ENCODE data around the gene TXNDC16.
"Not testable (repeated sequence)": the region's sequence is repeated elsewhere in the genome, so short reads cannot be mapped to it uniquely, and the experiment has no call there.

The TXNDC16 gene

DNA sequence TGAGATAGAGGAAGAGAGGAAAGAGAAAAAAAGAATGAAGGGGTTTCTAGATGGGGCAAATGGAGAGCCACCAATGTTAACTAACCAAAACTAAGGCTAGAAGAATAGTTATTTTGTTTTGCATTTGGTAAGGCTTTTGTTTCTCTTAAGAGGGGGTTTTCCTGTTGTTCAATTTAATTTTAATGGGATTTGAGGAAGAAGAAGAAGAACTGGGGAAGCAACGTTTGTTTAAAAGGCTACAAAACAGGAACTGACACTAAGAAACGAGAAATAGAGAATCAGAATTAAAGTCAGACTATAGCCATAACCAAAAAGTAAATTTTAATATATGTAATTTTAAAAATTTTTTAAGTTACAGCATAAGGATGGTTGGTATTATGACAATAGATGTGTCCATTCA, 13.7 kb downstream of the TXNDC16 start:
- DNase-seq (ENCODE audit: low read depth in 2 of 2), result no peak

DNA sequence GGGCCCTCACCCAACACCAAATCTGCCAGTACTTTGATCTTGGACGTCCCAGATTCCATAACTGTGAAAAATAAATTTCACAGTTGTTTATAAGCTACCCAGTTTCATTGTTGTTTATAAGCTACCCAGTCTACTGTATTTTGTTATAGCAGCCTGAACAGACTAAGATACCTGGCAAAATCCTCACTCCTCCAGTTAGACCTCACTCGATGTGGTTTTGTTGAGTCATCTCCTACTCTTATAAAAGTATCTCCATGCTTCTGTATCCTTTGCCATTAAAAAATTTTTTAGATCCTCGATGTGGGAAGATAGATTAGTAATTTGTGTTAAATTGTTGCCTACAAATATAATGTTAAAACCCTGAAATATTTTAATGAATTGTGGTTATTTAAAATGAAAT, 16.0 kb downstream of the TXNDC16 start:
- no peak for DNase-seq (ENCODE audit: low read depth in 2 of 2)

DNA sequence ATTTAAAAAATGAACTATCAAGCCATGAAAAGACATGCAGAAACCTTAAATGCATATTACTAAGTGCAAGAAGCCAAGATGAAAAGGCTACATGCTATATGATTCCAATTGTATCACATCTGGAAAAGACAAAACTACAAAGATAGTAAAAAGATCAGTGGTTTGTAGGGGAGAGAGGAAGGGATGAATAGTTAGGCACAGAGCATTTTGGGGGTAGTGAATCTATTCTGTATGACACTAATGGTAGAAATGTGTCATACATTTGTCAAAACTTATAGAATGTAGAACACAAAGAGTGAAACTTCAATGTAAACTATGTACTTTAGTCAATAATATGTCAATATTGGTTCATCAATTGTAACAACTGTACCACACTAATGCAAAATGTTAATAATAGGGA, 20.8 kb downstream of the TXNDC16 start:
- no peak for DNase-seq (ENCODE audit: low read depth in 2 of 2)

DNA sequence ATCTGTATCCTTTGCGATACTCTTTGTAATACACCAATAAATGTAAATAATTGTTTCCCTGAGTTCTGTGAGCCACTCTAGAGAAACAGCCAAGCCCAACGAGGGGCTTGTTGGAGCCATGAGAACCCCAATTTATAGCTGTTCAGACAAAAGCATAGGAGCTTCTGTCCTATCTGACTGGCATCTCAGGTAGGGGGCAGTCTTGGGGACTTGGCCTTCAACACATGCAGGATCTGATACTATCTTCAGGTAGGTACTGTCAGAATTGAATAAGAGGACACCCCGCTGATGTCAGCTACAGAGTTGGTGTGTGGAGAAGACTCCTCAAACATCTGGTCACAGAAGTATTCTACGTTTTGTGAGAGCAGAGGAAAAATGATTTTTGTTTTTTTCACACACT, 25.3 kb downstream of the TXNDC16 start:
- no peak for DNase-seq (ENCODE audit: low read depth in 2 of 2)

DNA sequence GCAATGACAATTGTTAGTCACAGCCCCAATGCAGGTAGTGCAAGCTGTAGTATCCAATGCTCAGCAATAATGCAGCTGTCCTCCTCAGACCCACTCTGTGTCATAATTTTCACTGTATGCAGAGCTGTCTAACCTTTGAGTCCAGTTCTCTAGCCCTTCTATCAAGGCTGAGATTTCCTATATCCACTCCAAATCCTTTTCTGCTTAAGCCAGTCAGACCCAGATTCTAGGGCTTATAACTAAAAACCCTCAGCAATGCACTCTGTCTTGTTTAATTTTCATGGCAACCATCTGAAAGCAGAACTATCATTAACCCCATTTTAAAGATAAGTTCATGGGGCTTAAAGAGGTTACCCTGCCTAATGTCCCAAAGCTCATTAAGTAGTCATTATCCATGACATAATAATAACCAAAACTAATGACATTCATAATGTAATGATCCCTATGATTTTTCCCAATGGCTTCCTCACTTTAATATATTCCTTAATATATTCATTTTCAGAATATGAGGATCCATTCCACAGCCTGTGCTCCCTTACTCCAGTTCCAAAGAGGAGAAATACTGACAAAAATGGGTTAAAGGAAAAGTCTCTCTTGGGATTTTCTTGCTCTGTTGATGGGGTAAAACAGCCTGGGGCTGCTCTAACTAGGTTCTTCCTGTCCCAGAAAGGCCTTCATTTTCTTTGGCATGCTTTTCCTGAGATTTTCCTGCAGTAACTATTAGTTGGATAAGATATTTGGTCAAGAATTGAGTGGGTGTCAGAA, 29.5 kb downstream of the TXNDC16 start:
- no peak for DNase-seq (ENCODE audit: low read depth in 2 of 2)

DNA sequence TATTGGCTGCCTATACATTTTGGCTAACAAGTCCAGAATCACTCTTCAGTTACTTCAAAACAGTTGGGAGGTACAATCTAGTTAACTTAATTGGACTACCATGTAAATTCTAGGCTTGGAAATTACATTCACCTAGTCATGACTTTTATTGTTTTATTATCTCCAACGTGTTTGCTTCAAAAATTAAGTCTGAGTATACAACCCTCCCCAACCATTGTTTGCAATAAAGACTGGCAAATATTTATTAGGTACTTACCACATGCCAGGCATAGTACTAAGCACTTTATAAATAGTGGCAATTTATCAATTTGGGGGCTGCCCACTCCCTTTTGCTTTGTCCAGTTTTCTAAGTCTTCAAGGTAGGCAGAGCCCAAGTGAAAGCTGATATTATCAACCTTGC, 30.3 kb downstream of the TXNDC16 start:
- no peak for DNase-seq (ENCODE audit: low read depth in 2 of 2)

DNA sequence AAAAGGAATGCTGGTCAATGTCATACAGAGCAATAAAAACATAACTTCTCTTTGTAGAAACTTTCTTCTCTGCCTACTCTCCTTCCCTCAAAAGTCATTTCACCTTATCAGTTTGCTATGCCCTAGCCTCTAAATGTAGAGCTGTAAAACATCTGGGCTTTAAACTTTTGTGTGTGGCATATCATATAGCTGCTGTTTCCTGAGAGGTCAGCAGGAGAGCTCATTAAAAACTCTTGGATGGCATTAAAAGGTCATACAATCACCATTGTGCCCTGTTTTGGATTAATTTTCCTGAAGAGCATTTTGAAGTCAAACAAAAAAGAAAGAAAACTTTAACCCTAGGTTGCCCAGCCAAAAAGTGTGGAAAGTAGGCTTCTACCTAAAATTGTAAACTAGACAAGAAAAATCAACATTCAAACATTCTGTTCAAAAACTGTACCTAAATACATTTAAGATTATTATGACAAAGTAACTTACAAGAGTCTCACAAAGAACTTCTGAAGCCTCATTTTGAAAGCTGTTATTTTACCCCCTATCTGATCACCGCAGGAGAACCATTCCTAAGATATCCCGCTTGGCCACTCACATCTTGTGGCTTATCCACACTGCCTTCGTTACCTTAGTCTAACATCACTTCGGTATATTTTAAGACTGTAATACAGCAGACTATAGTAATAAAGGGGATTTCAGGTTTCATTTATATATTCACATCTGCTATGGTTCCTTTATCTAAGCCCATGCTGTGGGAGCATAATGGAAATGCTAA, 38.1 kb downstream of the TXNDC16 start:
- DNase-seq (ENCODE audit: low read depth in 2 of 2), result no peak

DNA sequence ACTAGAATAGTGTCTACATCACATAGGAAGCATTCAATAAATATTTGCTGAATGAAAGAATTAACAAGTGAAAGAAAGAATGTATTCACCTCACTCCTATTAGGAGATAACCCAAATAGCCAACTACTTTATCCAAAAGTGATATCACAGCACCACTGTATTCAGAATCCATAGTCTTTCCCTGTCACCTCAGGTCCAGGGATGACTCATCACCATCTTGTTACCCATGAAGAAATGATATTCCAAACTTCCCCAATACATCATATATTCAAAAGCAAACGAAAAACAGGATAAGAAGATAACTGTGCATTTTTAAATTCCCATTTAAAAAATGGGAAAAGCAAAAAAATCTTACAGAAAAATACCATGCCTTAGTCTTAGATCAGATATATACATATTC, 39.1 kb downstream of the TXNDC16 start:
- DNase-seq (ENCODE audit: low read depth in 2 of 2), result no peak

DNA sequence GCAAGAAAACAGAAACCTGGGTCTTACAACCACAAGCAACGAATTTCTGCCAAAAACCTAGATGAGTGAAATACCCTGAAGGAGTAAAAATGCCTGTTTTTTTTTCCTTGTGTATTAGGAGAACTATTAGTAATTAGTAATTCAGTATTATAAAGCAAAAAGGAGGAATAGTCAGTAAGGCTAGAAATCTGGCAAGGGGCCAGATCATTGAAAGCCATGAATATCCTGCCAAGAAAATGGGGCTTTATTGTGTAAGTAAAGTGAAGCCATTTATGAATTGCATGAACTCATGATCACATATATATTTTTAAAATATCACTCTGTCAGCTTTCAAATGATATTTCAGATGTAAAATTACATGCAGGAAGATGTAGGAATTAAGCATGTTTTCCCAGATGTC, 57.9 kb downstream of the TXNDC16 start:
- no peak for DNase-seq (ENCODE audit: low read depth in 2 of 2)

DNA sequence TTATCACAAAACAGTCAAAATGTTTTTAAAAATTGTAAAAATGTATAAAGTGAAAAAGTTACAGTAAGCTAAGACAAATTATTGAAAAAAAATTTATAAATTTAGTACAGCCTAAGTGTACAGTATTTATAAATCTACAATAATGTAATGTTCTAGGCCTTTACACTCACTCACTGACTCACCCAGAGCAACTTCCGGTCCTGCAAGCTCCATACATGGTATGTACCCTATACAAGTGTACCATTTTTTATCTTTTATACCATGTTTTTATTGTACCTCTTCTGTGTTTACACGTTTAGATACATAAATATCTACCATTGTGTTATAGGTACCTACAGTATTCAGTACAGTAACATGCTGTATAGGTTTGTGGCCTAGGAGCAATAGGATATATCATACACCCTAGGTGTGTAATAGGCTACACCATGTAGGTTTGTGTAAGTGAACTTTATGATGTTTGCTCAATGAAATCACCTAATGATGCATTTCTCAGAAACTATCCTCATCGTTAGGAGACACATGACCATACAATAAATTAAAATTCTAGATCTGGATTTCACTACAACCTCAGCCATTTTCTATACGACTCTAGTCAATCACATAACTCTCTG, 66.8 kb downstream of the TXNDC16 start:
- DNase-seq (ENCODE audit: low read depth in 2 of 2), result no peak

DNA sequence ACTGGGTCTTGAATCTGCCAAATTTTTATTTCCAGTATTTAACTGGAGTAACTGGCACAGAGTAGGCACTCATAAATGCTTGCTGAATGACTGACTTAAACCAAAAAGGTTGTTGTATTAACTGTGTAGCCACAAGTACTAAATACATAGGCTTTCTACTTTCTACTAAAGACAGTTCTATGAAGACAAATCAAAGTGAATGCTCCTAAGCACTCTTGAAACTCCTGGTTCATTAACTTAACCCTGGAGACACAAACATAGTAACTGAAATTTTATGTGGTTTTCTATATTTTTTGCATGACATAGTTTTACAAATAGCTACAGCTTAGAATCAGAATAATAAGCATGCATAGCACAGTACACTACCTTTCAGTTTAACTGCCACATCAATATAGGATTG, 70.4 kb downstream of the TXNDC16 start:
- no peak for DNase-seq (ENCODE audit: low read depth in 2 of 2)

DNA sequence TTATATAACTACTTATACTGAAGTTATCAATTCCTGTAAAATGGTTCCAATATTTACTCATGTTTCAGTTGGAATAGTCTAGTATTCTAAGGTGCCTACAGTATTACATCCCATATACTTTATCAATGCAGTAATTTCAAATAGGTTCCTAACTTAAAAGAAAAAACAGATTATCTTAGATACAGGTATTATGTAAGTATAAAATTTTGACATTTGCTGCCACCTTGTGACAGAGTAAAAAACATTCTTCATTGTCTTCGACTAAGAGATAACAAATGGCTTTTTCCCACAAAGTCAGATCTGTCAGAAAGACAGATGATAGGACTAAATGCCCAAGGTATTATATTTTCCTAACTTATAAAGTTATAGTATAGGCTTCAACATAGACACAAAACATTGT, 78.7 kb downstream of the TXNDC16 start:
- DNase-seq (ENCODE audit: low read depth in 2 of 2), result peak in 1 of 2 experiments; percentile 20

DNA sequence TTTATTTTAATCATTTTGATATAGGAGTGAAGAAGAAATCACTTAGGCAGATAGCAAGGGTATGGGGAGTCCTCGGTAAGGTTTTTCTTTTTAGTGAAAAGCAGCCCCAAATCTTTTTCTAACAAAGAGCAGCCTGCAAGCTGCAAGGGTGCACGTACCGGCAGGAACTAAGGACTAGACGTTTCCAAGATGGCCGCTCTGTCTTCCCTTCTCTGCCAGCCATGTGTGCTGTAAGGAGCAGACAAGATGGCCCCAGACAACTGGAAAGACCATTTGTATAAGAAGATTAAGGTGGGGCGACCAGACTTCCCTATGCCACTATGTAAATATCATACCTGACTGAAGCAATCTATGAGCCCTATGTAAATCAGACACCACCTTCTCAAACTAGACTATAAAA, 79.6 kb downstream of the TXNDC16 start:
- no peak for DNase-seq (ENCODE audit: low read depth in 2 of 2)

DNA sequence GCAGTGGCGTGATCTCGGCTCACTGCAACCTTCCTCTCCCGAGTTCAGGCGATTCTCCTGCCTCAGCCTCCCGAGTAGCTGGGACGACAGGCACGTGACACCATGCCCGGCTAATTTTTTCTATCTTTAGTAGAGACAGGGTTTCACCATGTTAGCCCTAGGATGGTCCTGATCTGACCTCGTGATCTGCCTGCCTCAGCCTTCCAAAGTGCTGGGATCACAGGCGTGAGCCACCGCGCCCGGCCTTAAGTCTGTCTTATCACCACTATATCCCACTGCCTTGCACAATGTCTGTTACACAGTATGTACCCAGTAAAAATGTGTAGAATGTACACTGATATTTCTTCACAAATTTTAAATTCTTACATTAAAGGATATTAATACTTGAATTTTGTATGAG, 80.1 kb downstream of the TXNDC16 start:
- DNase-seq (ENCODE audit: low read depth in 2 of 2), result not testable (repeated sequence)

DNA sequence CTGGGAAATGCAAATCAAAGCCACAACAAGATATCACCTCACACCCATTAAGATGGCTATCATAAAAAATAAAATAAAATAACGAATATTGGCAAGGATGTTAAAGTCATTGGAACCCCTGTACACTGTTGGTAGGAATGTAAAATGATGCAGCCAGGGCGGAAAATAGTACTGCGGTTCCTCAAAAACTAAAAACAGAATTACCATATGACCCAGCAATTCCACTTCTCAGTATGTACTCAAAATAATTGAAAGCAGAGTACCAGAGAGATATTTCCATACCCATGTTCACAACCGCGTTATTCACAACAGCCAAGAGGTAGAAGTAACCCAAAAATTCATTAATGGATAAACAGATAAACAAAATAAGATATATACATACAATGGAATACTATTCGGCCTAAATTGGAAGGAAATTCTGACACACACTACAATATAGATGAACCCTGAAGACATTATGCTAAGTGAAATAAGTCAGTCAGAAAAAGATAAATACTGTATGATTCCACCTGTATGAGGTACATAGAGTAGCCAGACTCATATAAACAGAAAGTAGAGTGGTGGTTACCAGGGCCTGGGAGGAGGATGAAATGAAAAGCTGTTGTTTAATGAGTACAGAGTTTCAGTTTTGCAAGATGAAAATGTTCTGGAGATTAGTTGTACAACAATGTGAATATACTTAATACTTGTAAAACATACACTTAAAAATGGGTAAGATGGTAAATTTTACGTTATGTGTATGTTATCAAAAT, 84.6 kb downstream of the TXNDC16 start:
- DNase-seq (ENCODE audit: low read depth in 2 of 2), result no peak

DNA sequence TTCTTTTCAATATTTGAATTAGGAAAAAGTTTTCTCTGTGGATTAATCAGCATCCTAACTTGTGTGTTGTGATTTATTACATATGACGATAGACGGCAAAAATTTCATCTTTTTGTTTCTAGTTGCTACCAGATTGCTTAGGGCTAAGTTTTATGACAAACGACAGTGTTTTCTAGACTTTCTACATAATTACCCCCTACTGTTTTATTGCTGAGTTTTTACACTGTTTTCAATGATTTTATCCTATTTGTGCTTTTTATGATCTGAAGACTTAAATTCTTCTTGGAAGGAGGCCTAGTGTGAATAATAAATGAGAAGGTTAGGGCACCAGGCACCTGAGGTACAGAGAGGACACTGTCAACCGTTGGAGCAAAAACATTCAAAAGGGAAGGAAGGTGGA, 88.1 kb downstream of the TXNDC16 start:
- no peak for DNase-seq (ENCODE audit: low read depth in 2 of 2)

DNA sequence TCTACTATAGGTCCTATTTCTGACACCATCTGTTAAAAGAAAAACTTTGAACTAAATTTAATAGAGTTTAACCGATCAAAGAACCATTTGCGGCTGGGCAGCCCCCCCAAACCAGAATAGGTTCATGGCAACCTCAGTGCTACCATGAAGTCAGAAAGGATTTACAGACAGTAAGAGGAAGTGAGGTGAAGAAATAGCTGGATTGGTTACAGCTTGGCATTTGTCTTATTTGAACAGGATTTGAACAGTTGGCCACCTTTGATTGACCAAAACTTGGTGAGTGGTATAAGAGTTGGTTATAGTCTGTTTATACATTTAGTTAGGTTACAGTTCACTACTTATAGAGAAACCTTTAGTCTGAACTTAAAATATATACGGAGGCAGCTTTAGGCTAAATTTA, 88.9 kb downstream of the TXNDC16 start:
- DNase-seq (ENCODE audit: low read depth in 2 of 2), result no peak

DNA sequence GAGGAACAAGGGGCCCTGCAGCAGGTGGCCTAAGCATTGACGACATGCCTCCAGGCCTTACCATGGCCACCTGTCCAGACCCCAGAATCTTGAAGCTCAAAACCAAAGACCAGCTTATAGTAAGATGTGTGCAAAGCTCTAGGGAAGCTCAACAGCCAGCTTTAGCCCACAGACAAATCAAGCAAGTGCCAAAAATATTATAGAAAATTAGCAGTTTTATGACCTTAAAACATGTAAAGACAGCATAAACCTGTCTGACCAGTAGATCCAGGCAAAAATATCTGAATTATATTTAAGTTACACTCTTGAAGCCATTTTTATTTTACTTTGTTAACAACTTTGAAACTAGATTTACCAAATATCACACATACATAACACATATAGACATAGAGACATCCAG, 90.6 kb downstream of the TXNDC16 start:
- no peak for DNase-seq (ENCODE audit: low read depth in 2 of 2)

DNA sequence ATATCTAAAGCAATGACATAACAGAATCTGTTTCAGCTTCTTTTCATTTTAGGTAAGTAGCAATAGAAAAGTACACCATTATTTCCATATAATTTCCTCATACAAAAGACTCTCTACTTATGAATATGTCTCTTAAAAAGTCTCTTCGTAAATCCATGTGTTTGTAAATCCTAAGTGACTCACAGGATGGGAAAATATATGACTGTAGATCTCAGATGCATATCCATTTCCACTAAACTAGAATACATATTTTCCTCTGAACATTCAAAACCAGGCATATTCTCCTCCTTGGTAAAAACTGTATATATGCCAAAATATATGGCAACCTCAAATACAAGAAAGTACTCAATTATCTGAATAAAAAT, 93.6 kb downstream of the TXNDC16 start:
- DNase-seq (ENCODE audit: low read depth in 2 of 2), result no peak

DNA sequence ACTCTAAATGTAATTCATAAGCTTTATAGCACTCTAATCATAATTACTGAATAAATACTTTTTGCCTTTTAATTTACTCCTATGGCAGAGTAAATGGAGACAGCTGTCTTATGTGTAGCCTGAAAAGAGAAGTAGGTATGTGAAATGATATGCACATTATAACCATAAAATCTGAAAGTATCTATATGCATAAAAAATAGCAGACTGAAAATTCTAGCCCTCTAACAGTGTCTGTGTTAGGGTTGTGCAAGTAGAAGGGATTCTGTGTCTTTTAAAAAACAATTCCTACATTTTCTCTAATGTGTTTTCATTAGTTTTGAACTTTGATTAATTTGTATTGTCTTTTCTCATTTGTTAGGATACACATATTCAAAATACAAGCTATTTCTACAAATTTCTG, 94.9 kb downstream of the TXNDC16 start:
- no peak for DNase-seq (ENCODE audit: low read depth in 2 of 2)

DNA sequence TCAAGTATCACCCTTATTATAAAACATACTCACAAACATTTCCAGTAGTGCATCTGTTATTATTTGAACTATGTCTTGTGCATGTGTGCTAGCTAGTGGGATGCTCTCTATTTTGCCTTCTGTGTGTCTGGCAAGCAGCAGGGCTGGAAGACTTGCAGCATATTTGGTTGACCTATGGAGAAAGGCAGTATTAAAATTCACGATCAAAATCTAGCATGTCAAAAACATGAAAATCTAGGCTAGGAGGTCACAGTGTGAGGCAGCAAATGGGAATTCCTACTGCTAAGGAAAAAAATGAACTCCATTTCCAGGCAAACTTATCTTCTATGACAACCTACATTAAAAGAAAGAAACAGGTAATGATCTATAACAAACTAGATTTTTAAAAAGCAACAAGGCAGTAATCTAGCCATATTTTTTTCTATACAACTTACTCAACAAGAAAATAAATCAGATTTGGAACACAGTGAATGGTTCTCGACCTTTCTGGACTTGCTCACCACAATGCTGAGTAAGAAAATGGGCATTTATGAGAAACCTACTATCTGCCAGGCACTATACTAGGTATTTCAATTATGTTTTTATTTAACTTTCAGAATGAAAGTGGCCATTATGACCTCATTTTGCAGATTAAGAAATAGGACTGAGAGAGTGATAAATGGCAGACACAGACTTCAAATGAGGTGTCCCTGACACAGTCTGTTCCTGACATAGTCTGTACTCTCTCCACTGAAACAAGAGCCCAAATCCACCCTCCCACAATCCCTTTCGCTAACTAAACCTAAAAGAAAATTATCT, 96.8 kb downstream of the TXNDC16 start:
- DNase-seq (ENCODE audit: low read depth in 2 of 2), result no peak

DNA sequence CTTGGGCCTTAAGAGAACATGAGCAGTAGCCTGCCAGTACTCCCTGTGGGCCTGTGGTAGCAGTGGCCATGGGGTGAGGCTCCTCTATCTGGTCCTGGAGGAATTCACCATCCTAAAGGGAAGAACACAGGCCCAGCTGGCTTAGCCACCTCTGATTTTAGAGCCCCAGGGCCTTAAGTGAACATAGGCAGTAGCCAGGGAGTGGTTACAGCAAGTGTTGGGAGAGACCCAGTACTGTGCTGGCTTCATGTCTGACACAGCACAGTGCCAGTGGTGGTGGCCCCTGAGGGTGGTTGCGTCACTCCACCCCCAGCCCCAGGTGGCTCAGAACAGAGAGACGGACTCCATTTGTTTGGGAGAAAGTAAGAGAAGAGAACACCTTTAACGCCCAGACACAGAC, 105.1 kb downstream of the TXNDC16 start:
- no peak for DNase-seq (ENCODE audit: low read depth in 2 of 2)

Measured in fibroblast of skin of left biceps (primary cell).